Naive thymus-derived CD4-positive, alpha-beta T cell (primary cell): ENCODE results near the gene CREB3. TPM values are rescaled to one million over a fixed set of nuclear protein-coding genes. Genes with fewer than 3 reads are reported as not detected.

ENCODE experiments used
- ATAC-seq: fragments of 150-1000 bp; cut with Tn5 transposase; 2 replicates; pipeline ENCODE4 v1.10.0; 2021; ENCODE audit warnings: mild to moderate bottlenecking, moderate library complexity
- CTCF ChIA-PET: fragments of 350-600 bp; sonication (Branson Sonifier 250); formaldehyde crosslinking; loops from one replicate; lab custom pipeline; 2021; ENCODE audit warnings: antibody characterized with exemption; lab: Charles Lee
- POLR2A ChIA-PET: fragments of 350-600 bp; sonication (Branson Sonifier 250); formaldehyde crosslinking; loops from one replicate; lab custom pipeline; 2021; ENCODE audit warnings: antibody characterized with exemption, inconsistent platforms; lab: Charles Lee
- DNase-seq, 9 donors: peaks; one replicate each; pipeline versions ENCODE4 v3.0.0 to v3.0.0-alpha.2; 2020 to 2022; ENCODE audit warnings: mixed read lengths in 1 of 9
- H3K27ac ChIP-seq: one replicate; pipeline ENCODE4 v1.7.0; 2013; ENCODE audit warnings: mild to moderate bottlenecking, low read depth, low read length, moderate library complexity
- H3K27me3 ChIP-seq, 2 donors: one replicate each; pipeline ENCODE4 v1.7.0; 2013; ENCODE audit warnings: low read length in 2 of 2, mild to moderate bottlenecking in 2 of 2, moderate library complexity in 2 of 2; ENCODE audit not compliant: control insufficient read depth in 2 of 2, insufficient read depth in 2 of 2
- H3K36me3 ChIP-seq, 3 experiments: 1 replicate in 2 of 3; 2 replicates in 1 of 3; pipeline ENCODE4 v1.7.0; 2013; ENCODE audit warnings: low read length in 3 of 3, mild to moderate bottlenecking in 3 of 3, moderate library complexity in 1 of 3; ENCODE audit not compliant: insufficient read depth in 3 of 3, control insufficient read depth in 2 of 3
- H3K4me1 ChIP-seq, 2 donors: one replicate each; pipeline ENCODE4 v1.7.0; 2013; ENCODE audit warnings: low read length in 2 of 2, mild to moderate bottlenecking in 2 of 2, moderate library complexity in 1 of 2; ENCODE audit not compliant: control insufficient read depth in 2 of 2, insufficient read depth in 2 of 2
- H3K4me3 ChIP-seq: 2 replicates; pipeline ENCODE4 v1.7.0; 2013; ENCODE audit warnings: mild to moderate bottlenecking, low read length
- H3K9me3 ChIP-seq, 3 experiments: 1 replicate in 2 of 3; 2 replicates in 1 of 3; pipeline ENCODE4 v1.7.0; 2013; ENCODE audit warnings: low read length in 3 of 3; ENCODE audit not compliant: control insufficient read depth in 2 of 3
- H3K27ac Mint-ChIP-seq, 9 donors: one replicate each; pipeline ENCODE4 v1.8.0; 2020 to 2022; ENCODE audit warnings: mixed read lengths in 9 of 9, mild to moderate bottlenecking in 8 of 9, moderate library complexity in 5 of 9, inconsistent platforms in 2 of 9
- H3K27me3 Mint-ChIP-seq, 5 donors: one replicate each; pipeline ENCODE4 v1.8.0; 2021 to 2022; ENCODE audit warnings: mixed read lengths in 5 of 5, mild to moderate bottlenecking in 1 of 5
- H3K36me3 Mint-ChIP-seq, 5 donors: one replicate each; pipeline ENCODE4 v1.8.0; 2020 to 2022; ENCODE audit warnings: mixed read lengths in 5 of 5, mild to moderate bottlenecking in 3 of 5, inconsistent platforms in 1 of 5
- H3K4me1 Mint-ChIP-seq, 7 donors: one replicate each; pipeline ENCODE4 v1.8.0; 2020 to 2022; ENCODE audit warnings: mixed read lengths in 7 of 7, mild to moderate bottlenecking in 3 of 7, inconsistent platforms in 1 of 7
- H3K4me3 Mint-ChIP-seq, 10 donors: one replicate each; pipeline ENCODE4 v1.8.0; 2020 to 2022; ENCODE audit warnings: mild to moderate bottlenecking in 10 of 10, mixed read lengths in 10 of 10, moderate library complexity in 6 of 10, inconsistent platforms in 2 of 10
- H3K9me3 Mint-ChIP-seq, 11 donors: one replicate each; pipeline ENCODE4 v1.8.0; 2020 to 2022; ENCODE audit warnings: mixed read lengths in 11 of 11, mild to moderate bottlenecking in 4 of 11, inconsistent platforms in 1 of 11, moderate library complexity in 1 of 11
- intact Hi-C, 2 donors: fragments of 100-400 bp; cut with micrococcal nuclease; formaldehyde crosslinking; loops; one replicate each; pipeline ENCODE4 v1.15.1; 2023
- polyA plus RNA-seq, 2 donors: library from polyadenylated mRNA; unstranded; fragments of 300-500 nt; fragmentation: Illumina TruSeq; gene quantifications; one replicate each; pipeline ENCODE4 v1.2.3, GENCODE V29; 2021
- total RNA-seq, 6 experiments: library from RNA in 5 of 6; stranded (reverse) in 5 of 6; gene quantifications; 1 replicate in 5 of 6; 2 replicates in 1 of 6; pipeline ENCODE4 v1.2.3 and lab custom pipeline; 2021 to 2026

The CREB3 gene
- total and polyA plus RNA-seq, 7 experiments from 2014 or later: 13.4 to 40.2 (median 21.6) TPM

- H3K27me3 ChIP-seq: no peaks in the 10 kb centered on the region
- H3K36me3 ChIP-seq: peaks cover 9 to 48% (median 12%) of the 10 kb centered on the region in 3 experiments
- H3K4me3 ChIP-seq: no peak overlapping the region
- DNase-seq: no peak
- peaks cover 7 to 30% (median 18%) of the 10 kb centered on the region in 5 donors for H3K36me3 Mint-ChIP-seq
- POLR2A ChIA-PET: interaction anchor here (0.9 to 3.3 kb wide), 6 partner anchors 8 to 59 kb away, joined by 3 to 13 read pairs (median 6); partner anchors contain the start of genes CREB3, HINT2 and TLN1
- no peak overlapping the region for H3K27ac ChIP-seq
- H3K9me3 Mint-ChIP-seq: no peaks in the 10 kb centered on the region
- peaks cover 36 to 64% (median 45%) of the 10 kb centered on the region in 7 donors for H3K4me1 Mint-ChIP-seq
- no peak for ATAC-seq
- no peaks in the 10 kb centered on the region for H3K27me3 Mint-ChIP-seq
- CTCF ChIA-PET: interaction anchor here (0.7 to 2.3 kb wide), 2 partner anchors 19 to 35 kb away, joined by 5 to 12 read pairs; no protein-coding TSS in a partner anchor
- H3K9me3 ChIP-seq: no peaks in the 10 kb centered on the region
- intact Hi-C loops: no loop called here
- peak overlapping the region in 6 of 9 donors; percentile 42 to 98 (median 83) for H3K27ac Mint-ChIP-seq
- H3K4me3 Mint-ChIP-seq: peak overlapping the region in 7 of 10 donors; percentile 11 to 89 (median 23)
- H3K4me1 ChIP-seq: peaks cover 11 to 13% of the 10 kb centered on the region in 2 donors
These were observed 22.6 kb downstream of the CREB3 start for GRCh38 chr9:35755071-35755470.

- ChIA-PET CTCF (interaction anchor here (0.5 to 2.3 kb wide), 14 partner anchors 9 to 140 kb away, joined by 3 to 13 read pairs (median 4); partner anchors contain the start of genes CCDC107, CREB3 and RMRP), POLR2A (interaction anchor here (0.6 to 3.3 kb wide), 15 partner anchors 9 to 653 kb away, joined by 3 to 13 read pairs (median 5); partner anchors contain the start of genes CCDC107, CREB3, HINT2 and RMRP)
- intact Hi-C loops: loop anchor here (1.0 to 2.0 kb wide), 11 partner anchors 8 to 152 kb away; partner anchors contain the start of genes CREB3 (in 2 of the 2), HINT2 (in 2 of the 2), TLN1 (in 2 of the 2) and CCDC107 (in 1 of the 2)
- H3K36me3 Mint-ChIP-seq: peaks cover 7 to 31% (median 15%) of the 10 kb centered on the region in 5 donors
- Histone ChIP-seq H3K27ac (peak overlapping the region; percentile 82), H3K9me3 (no peaks in the 10 kb centered on the region), H3K4me3 (peak overlapping the region; percentile 92), H3K27me3 (no peaks in the 10 kb centered on the region), H3K36me3 (peaks cover 9 to 38% (median 12%) of the 10 kb centered on the region in 3 experiments), H3K4me1 (peaks cover 6 to 9% of the 10 kb centered on the region in 2 donors)
- H3K27ac Mint-ChIP-seq: peak overlapping the region; percentile 88 to 99 (median 94)
- ATAC-seq (peak; percentile 95), DNase-seq (peak; percentile 58 to 80 (median 75))
- H3K27me3 Mint-ChIP-seq: no peaks in the 10 kb centered on the region
- H3K4me3 Mint-ChIP-seq: peak overlapping the region; percentile 89 to 100 (median 96)
- peaks cover 34 to 61% (median 52%) of the 10 kb centered on the region in 7 donors for H3K4me1 Mint-ChIP-seq
- no peaks in the 10 kb centered on the region for H3K9me3 Mint-ChIP-seq
These were observed 24.1 kb downstream of the CREB3 start for GRCh38 chr9:35756275-35757225.

- ATAC-seq: peak; percentile 21
- peak overlapping the region; percentile 92 for H3K4me3 ChIP-seq
- H3K36me3 ChIP-seq: peaks cover 9 to 30% (median 12%) of the 10 kb centered on the region in 3 experiments
- Mint-ChIP-seq H3K4me3 (peak overlapping the region; percentile 89 to 100 (median 94)), H3K36me3 (peaks cover 3 to 26% (median 11%) of the 10 kb centered on the region in 5 donors), H3K4me1 (peaks cover 32 to 67% (median 57%) of the 10 kb centered on the region in 7 donors), H3K9me3 (no peaks in the 10 kb centered on the region), H3K27ac (peak overlapping the region; percentile 81 to 99 (median 88)), H3K27me3 (no peaks in the 10 kb centered on the region)
- peak in 5 of 9 donors; percentile 4 to 29 (median 11) for DNase-seq
- CTCF ChIA-PET: interaction anchor here (0.5 to 2.3 kb wide), 10 partner anchors 10 to 139 kb away, joined by 3 to 13 read pairs (median 4); partner anchors contain the start of genes CCDC107, CREB3 and RMRP
- H3K27ac ChIP-seq: peak overlapping the region; percentile 82
- H3K4me1 ChIP-seq: peaks cover 6 to 9% of the 10 kb centered on the region in 2 donors
- H3K27me3 ChIP-seq: no peaks in the 10 kb centered on the region
- POLR2A ChIA-PET: interaction anchor here (0.9 to 2.2 kb wide), 9 partner anchors 8 to 110 kb away, joined by 3 to 11 read pairs (median 6); partner anchors contain the start of genes CCDC107, GBA2, RGP1 and RMRP
- H3K9me3 ChIP-seq: no peaks in the 10 kb centered on the region
- intact Hi-C loops: loop anchor here (2.0 kb wide), 4 partner anchors 17 to 71 kb away; partner anchors contain the start of genes FAM221B (in 1 of the 2), HINT2 (in 1 of the 2) and TMEM8B (in 1 of the 2)
These were observed 24.9 kb downstream of the CREB3 start for GRCh38 chr9:35757226-35757891.

- H3K27me3 ChIP-seq: no peaks in the 10 kb centered on the region
- Mint-ChIP-seq H3K4me1 (peaks cover 34 to 67% (median 59%) of the 10 kb centered on the region in 7 donors), H3K27me3 (no peaks in the 10 kb centered on the region), H3K27ac (peak overlapping the region; percentile 31 to 98 (median 87)), H3K36me3 (peaks cover 0 to 21% (median 8%) of the 10 kb centered on the region in 5 donors), H3K4me3 (peak overlapping the region; percentile 73 to 100 (median 94)), H3K9me3 (no peaks in the 10 kb centered on the region)
- POLR2A ChIA-PET: interaction anchor here (0.7 to 1.9 kb wide), 2 partner anchors 8 to 54 kb away, joined by 3 to 8 read pairs; partner anchors contain the start of genes GBA2, RGP1 and SPAG8
- H3K27ac ChIP-seq: peak overlapping the region; percentile 82
- H3K4me1 ChIP-seq: peaks cover 6 to 9% of the 10 kb centered on the region in 2 donors
- peaks cover 7 to 25% (median 9%) of the 10 kb centered on the region in 3 experiments for H3K36me3 ChIP-seq
- DNase-seq (no peak), ATAC-seq (no peak)
- intact Hi-C loops: loop anchor here (2.0 kb wide), 4 partner anchors 17 to 71 kb away; partner anchors contain the start of genes FAM221B (in 1 of the 2), HINT2 (in 1 of the 2) and TMEM8B (in 1 of the 2)
- CTCF ChIA-PET: no interaction called here
- no peaks in the 10 kb centered on the region for H3K9me3 ChIP-seq
- H3K4me3 ChIP-seq: no peak overlapping the region
These were observed 25.4 kb downstream of the CREB3 start for GRCh38 chr9:35757892-35758275.

GRCh38 chr9:35758475-35759050 lies 26.1 kb downstream of the CREB3 start:
- Mint-ChIP-seq H3K36me3 (peaks cover 0 to 19% (median 5%) of the 10 kb centered on the region in 5 donors), H3K4me3 (peak overlapping the region; percentile 18 to 99 (median 87)), H3K4me1 (peaks cover 39 to 71% (median 59%) of the 10 kb centered on the region in 7 donors), H3K9me3 (no peaks in the 10 kb centered on the region), H3K27me3 (no peaks in the 10 kb centered on the region), H3K27ac (peak overlapping the region in 7 of 9 donors; percentile 5 to 98 (median 69))
- no peaks in the 10 kb centered on the region for H3K9me3 ChIP-seq
- no peaks in the 10 kb centered on the region for H3K27me3 ChIP-seq
- POLR2A ChIA-PET: interaction anchor here (0.7 to 1.9 kb wide), 2 partner anchors 9 to 54 kb away, joined by 3 to 8 read pairs; partner anchors contain the start of genes GBA2, RGP1 and SPAG8
- peaks cover 2 to 18% (median 2%) of the 10 kb centered on the region in 3 experiments for H3K36me3 ChIP-seq
- intact Hi-C loops: no loop called here
- H3K27ac ChIP-seq: peak overlapping the region; percentile 82
- ATAC-seq (no peak), DNase-seq (no peak)
- peaks cover 6 to 9% of the 10 kb centered on the region in 2 donors for H3K4me1 ChIP-seq
- CTCF ChIA-PET: no interaction called here
- no peak overlapping the region for H3K4me3 ChIP-seq
